Activated CD8-positive, alpha-beta T cell treated with anti-CD3 and anti-CD28 coated beads, Interleukin-2, amount 10 ng/mL, durations not matched to agents 7 days and 5 days (primary cell): Measurements from ENCODE around the gene NEO1. TPM values are rescaled to one million over a fixed set of nuclear protein-coding genes. Genes with fewer than 3 reads are reported as not detected.

Experiments
- ATAC-seq: fragments of 150-1000 bp; cut with Tn5 transposase; one replicate; pipeline ENCODE4 v1.10.0; 2021; ENCODE audit warnings: moderate library complexity
- CTCF ChIA-PET: fragments of 350-600 bp; sonication (Branson Sonifier 250); formaldehyde crosslinking; loops from one replicate; lab custom pipeline; 2021; ENCODE audit warnings: antibody characterized with exemption; lab: Charles Lee
- POLR2A ChIA-PET: fragments of 350-600 bp; sonication (Branson Sonifier 250); formaldehyde crosslinking; loops from one replicate; lab custom pipeline; 2021; ENCODE audit warnings: antibody characterized with exemption; lab: Charles Lee
- DNase-seq: peaks from one replicate; pipeline ENCODE4 v3.0.0-alpha.2; 2020
- H3K27ac Mint-ChIP-seq: one replicate; pipeline ENCODE4 v1.8.0; 2021; ENCODE audit warnings: mild to moderate bottlenecking, mixed read lengths
- H3K27me3 Mint-ChIP-seq: one replicate; pipeline ENCODE4 v1.8.0; 2021; ENCODE audit warnings: low read depth, mixed read lengths
- H3K36me3 Mint-ChIP-seq: one replicate; pipeline ENCODE4 v1.8.0; 2021; ENCODE audit warnings: low read depth, mixed read lengths
- H3K4me1 Mint-ChIP-seq: one replicate; pipeline ENCODE4 v1.8.0; 2021; ENCODE audit warnings: low read depth, mixed read lengths
- H3K4me3 Mint-ChIP-seq: one replicate; pipeline ENCODE4 v1.8.0; 2021; ENCODE audit warnings: mild to moderate bottlenecking, mixed read lengths
- H3K9me3 Mint-ChIP-seq: one replicate; pipeline ENCODE4 v1.8.0; 2022; ENCODE audit warnings: mixed read lengths; ENCODE audit not compliant: insufficient read depth
- total RNA-seq, 2 experiments: library from RNA; stranded (reverse); gene quantifications; one replicate each; pipeline ENCODE4 v1.2.3, GENCODE V29; 2021

NEO1 gene
- total RNA-seq, 2 experiments from 2014 or later: 0.78 to 1.7 TPM

GRCh38 chr15:73056460-73056859 lies 4.2 kb downstream of the NEO1 start:
- ATAC-seq (no peak), DNase-seq (no peak)
- Mint-ChIP-seq H3K27ac (no peak overlapping the region), H3K27me3 (peaks cover 31% of the 10 kb centered on the region), H3K4me3 (no peak overlapping the region), H3K4me1 (peaks cover 7% of the 10 kb centered on the region), H3K36me3 (no peaks in the 10 kb centered on the region), H3K9me3 (no peaks in the 10 kb centered on the region)
- ChIA-PET POLR2A (no interaction called here), CTCF (no interaction called here)

DNA sequence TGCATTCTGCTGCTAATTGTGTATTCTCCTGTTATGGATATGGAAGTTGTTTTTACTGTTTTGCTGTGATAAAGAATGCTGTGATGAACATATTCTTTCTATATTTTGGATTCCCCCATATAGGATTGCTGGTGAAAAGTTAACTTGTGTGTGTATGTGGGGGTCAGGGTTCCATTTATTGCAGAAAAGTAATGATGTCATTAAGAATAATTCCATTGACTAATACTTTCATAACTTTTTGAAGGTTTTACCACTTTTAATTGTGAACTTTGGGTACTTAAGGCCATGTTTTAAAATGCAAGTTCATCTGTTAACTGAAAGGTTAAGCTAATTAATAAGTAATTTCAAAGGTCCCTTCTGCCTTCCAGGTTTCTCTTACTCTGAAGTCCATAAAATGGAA lies 6.2 kb downstream of the NEO1 start:
- Mint-ChIP-seq H3K4me1 (peaks cover 2% of the 10 kb centered on the region), H3K9me3 (no peaks in the 10 kb centered on the region), H3K4me3 (no peak overlapping the region), H3K27ac (no peak overlapping the region), H3K36me3 (no peaks in the 10 kb centered on the region), H3K27me3 (peaks cover 34% of the 10 kb centered on the region)
- POLR2A ChIA-PET: no interaction called here
- ATAC-seq (no peak), DNase-seq (no peak)
- CTCF ChIA-PET: interaction anchor here (0.7 to 1.8 kb wide), 2 partner anchors 183 to 226 kb away, joined by 3 to 6 read pairs; no protein-coding TSS in a partner anchor

DNA sequence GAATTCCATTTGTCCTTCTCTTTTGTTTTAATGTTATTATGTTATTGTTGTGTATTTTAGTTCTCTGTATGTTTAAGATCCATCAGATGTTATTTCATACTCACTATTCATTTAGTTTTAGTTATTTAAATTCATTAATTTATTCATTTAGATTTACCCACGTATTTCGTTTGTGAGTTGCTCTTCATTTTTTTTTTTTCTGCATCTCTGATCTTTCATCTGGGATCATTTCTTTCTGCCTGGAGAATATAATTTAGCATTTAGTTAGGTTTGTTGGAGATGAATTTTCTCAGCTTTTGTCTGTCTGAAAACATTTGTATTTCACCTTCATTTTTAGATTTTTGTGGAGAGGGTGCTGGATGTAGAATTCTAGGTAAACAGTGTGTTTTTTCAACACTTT lies 12.9 kb downstream of the NEO1 start:
- DNase-seq (no peak), ATAC-seq (no peak)
- H3K27me3 Mint-ChIP-seq: peaks cover 32% of the 10 kb centered on the region
- CTCF ChIA-PET: interaction anchor here (0.9 kb wide), 1 partner anchor 12 kb away, joined by 3 read pairs; no protein-coding TSS in a partner anchor
- no peaks in the 10 kb centered on the region for H3K9me3 Mint-ChIP-seq
- no peaks in the 10 kb centered on the region for H3K4me1 Mint-ChIP-seq
- H3K27ac Mint-ChIP-seq: no peak overlapping the region
- POLR2A ChIA-PET: no interaction called here
- no peaks in the 10 kb centered on the region for H3K36me3 Mint-ChIP-seq
- no peak overlapping the region for H3K4me3 Mint-ChIP-seq

DNA sequence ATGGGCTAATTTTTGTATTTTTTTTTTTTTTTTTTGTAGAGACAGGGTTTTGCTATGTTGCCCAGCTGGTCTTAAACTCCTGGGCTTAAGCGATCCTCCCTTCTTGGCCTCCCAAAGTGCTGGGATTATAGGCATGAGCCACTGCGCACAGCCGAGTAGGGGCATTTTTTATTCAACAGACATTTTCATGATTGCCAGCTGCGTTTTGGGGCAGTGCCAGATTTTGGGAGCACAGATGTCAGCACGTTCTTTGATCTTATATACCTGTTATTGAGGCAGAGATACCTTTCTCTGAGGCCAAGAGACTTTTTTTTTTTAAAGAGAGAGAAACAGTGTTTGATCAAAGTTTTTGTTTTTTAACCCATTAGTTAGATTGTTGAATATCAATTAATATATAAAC lies 16.8 kb downstream of the NEO1 start:
- no peak for ATAC-seq
- Mint-ChIP-seq H3K27ac (no peak overlapping the region), H3K9me3 (no peaks in the 10 kb centered on the region), H3K36me3 (no peaks in the 10 kb centered on the region), H3K27me3 (peaks cover 12% of the 10 kb centered on the region), H3K4me3 (no peak overlapping the region), H3K4me1 (no peaks in the 10 kb centered on the region)
- CTCF ChIA-PET: no interaction called here
- POLR2A ChIA-PET: no interaction called here
- no peak for DNase-seq

DNA sequence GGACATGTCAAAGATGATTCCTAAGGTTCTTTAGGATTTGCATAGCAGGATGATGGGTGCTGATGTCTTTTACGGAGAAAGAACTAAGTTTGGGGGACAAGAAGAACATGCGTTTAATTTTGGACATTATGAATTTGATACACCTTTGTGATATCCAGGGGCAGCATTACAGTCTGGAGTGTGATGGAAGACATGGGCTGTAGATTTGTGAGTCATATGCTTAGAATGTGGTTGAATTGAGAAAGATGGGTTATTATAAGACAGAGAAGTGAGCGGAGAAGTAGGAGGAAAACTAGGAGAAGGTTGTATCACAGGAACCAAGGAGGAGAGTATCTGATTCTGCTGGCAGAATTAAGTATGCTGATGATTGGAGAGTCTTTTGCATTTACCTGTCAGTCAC lies 20.6 kb downstream of the NEO1 start:
- Mint-ChIP-seq H3K4me3 (no peak overlapping the region), H3K36me3 (no peaks in the 10 kb centered on the region), H3K4me1 (no peaks in the 10 kb centered on the region), H3K9me3 (no peaks in the 10 kb centered on the region), H3K27ac (no peak overlapping the region), H3K27me3 (peaks cover 2% of the 10 kb centered on the region)
- DNase-seq (no peak), ATAC-seq (no peak)
- ChIA-PET CTCF (no interaction called here), POLR2A (no interaction called here)

DNA sequence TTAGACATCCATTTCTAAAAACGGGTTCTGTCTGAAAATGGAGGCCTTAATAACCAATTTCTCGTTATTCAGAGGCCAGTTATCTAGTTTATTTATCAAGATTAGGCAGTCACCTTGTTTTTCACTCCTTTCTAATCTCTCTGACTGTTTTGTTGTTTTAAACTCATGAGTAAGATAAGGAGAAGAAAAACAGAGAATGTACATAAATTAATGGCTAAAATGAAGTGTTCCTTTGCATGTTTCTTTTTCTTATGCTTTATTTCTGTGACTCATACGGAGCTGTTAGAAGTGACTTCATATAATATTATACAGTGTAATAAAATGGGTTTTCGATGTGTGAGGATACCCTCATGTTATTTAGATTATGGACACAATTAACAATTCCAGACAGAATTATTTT lies 22.0 kb downstream of the NEO1 start:
- Mint-ChIP-seq H3K36me3 (no peaks in the 10 kb centered on the region), H3K4me3 (no peak overlapping the region), H3K27ac (no peak overlapping the region), H3K4me1 (no peaks in the 10 kb centered on the region), H3K27me3 (peaks cover 4% of the 10 kb centered on the region), H3K9me3 (no peaks in the 10 kb centered on the region)
- ChIA-PET CTCF (no interaction called here), POLR2A (no interaction called here)
- DNase-seq (no peak), ATAC-seq (no peak)

DNA sequence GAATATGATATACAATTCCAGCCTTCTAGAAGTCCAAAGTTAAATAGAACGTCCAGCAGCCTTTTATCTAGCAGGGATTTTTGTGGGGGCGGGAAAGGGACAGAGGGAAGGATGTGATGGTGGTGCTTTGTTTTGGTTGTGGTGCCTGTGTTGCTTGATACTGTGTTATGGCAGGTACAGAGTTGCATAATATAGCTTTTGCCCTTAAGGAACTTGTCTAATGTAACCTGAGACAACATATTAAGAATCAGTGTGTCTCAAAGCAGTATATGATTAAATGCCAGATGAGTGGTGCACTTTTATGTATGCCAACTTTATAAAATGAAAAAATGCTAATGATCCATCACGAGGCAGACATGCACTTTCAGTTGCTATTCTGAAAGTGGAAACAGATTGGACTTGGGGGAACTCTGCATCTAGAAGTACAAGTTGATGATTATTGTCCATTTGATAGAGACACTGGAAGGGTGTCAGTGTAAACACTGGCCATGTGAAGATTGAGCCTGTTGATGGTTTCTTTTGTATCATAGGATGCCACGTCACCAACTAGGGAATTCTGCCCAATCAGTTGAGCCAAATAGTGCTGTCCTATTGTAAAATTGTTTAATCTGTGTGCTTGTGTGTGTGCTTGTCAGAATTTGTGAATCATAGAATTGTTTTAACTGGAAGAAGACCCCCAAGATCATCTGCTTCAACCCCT lies 23.0 kb downstream of the NEO1 start:
- Mint-ChIP-seq H3K4me3 (no peak overlapping the region), H3K4me1 (no peaks in the 10 kb centered on the region), H3K27me3 (peaks cover 4% of the 10 kb centered on the region), H3K36me3 (no peaks in the 10 kb centered on the region), H3K27ac (no peak overlapping the region), H3K9me3 (no peaks in the 10 kb centered on the region)
- POLR2A ChIA-PET: no interaction called here
- CTCF ChIA-PET: no interaction called here
- ATAC-seq: no peak
- no peak for DNase-seq

DNA sequence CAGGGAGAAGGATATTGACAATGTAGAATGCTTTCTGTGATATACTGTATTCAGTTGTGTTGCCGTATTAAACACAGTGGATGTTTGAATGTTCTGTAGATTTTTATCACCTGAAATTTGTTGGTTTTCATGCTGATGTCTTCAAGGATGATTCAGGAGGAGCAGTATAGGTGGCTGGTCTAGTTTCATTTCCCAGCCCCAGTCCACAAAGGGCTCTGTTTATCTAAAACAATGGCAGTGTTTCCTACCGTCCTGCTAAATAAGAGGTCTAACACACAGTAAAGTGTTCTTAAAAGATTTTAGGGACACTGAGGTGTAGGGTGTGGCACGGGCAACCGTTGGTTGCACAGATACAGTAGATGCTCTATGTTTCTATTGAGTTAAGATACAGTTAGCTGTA lies 26.0 kb downstream of the NEO1 start:
- Mint-ChIP-seq H3K27ac (no peak overlapping the region), H3K36me3 (no peaks in the 10 kb centered on the region), H3K4me1 (no peaks in the 10 kb centered on the region), H3K27me3 (peaks cover 6% of the 10 kb centered on the region), H3K9me3 (no peaks in the 10 kb centered on the region), H3K4me3 (no peak overlapping the region)
- ChIA-PET CTCF (interaction anchor here (1.8 kb wide), 1 partner anchor 356 kb away, joined by 10 read pairs; no protein-coding TSS in a partner anchor), POLR2A (no interaction called here)
- ATAC-seq: no peak
- no peak for DNase-seq

DNA sequence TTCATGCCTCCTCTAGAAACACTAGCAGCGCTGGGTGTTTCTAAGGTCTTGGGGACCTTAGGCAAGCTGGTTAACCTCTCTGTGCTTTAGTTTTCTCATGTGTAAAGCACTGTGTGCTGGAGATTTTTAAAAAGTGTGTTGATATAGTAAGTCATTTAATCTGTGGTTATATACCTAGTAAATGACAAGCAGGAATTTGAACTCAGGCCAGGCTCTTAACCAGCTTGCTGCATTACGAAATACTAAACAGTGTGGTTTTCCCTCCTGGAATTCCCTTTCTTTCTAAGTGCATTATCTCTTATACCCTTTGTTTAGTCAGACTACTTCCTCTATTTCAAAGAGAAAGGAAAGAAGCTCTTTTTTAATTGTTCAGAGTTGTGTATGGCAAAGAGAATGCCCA lies 26.5 kb downstream of the NEO1 start:
- CTCF ChIA-PET: interaction anchor here (1.8 kb wide), 1 partner anchor 356 kb away, joined by 10 read pairs; no protein-coding TSS in a partner anchor
- DNase-seq (no peak), ATAC-seq (no peak)
- no peaks in the 10 kb centered on the region for H3K36me3 Mint-ChIP-seq
- H3K27me3 Mint-ChIP-seq: peaks cover 6% of the 10 kb centered on the region
- no peaks in the 10 kb centered on the region for H3K4me1 Mint-ChIP-seq
- H3K27ac Mint-ChIP-seq: no peak overlapping the region
- H3K9me3 Mint-ChIP-seq: no peaks in the 10 kb centered on the region
- no peak overlapping the region for H3K4me3 Mint-ChIP-seq
- POLR2A ChIA-PET: no interaction called here

- no peak for ATAC-seq
- POLR2A ChIA-PET: interaction anchor here (0.7 kb wide), 1 partner anchor 358 kb away, joined by 3 read pairs; no protein-coding TSS in a partner anchor
- Mint-ChIP-seq H3K27ac (no peak overlapping the region), H3K27me3 (peaks cover 6% of the 10 kb centered on the region), H3K36me3 (no peaks in the 10 kb centered on the region), H3K9me3 (no peaks in the 10 kb centered on the region), H3K4me3 (no peak overlapping the region), H3K4me1 (no peaks in the 10 kb centered on the region)
- DNase-seq: no peak
- CTCF ChIA-PET: interaction anchor here (0.7 to 1.8 kb wide), 2 partner anchors 340 to 357 kb away, joined by 3 to 10 read pairs; no protein-coding TSS in a partner anchor
Observed at GRCh38 chr15:73079565-73079964, 27.3 kb downstream of the NEO1 start.

- Mint-ChIP-seq H3K9me3 (no peaks in the 10 kb centered on the region), H3K4me1 (no peaks in the 10 kb centered on the region), H3K27me3 (peaks cover 6% of the 10 kb centered on the region), H3K27ac (no peak overlapping the region), H3K36me3 (no peaks in the 10 kb centered on the region), H3K4me3 (no peak overlapping the region)
- POLR2A ChIA-PET: interaction anchor here (0.6 kb wide), 1 partner anchor 58 kb away, joined by 4 read pairs; no protein-coding TSS in a partner anchor
- ATAC-seq (no peak), DNase-seq (peak; percentile 22)
- CTCF ChIA-PET: interaction anchor here (0.8 to 3.1 kb wide), 7 partner anchors 162 to 359 kb away, joined by 3 to 26 read pairs (median 3); no protein-coding TSS in a partner anchor
Observed at GRCh38 chr15:73081321-73081958, 29.2 kb downstream of the NEO1 start.

DNA sequence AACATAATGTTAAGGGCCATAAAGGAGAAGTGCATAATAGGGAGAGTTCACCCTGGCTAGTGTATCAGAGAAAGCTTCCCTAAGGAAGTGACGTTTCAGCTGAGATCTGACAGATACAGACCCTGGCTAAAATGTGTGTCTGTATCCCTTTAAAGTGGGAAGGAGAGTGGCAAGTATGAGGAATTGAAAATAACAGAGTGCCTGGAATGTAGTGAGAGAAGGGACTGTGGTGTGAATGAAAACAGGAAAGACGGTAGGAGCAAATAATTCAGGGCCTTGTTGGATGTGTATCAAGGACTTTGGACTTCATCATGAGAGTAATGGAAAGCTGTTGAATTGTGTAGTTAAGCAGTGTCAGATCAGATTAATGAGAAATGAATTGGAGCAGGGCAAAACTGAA lies 30.5 kb downstream of the NEO1 start:
- peaks cover 8% of the 10 kb centered on the region for H3K27me3 Mint-ChIP-seq
- ATAC-seq (no peak), DNase-seq (no peak)
- H3K36me3 Mint-ChIP-seq: no peaks in the 10 kb centered on the region
- H3K4me1 Mint-ChIP-seq: peaks cover 2% of the 10 kb centered on the region
- ChIA-PET CTCF (interaction anchor here (1.3 to 3.1 kb wide), 3 partner anchors 161 to 360 kb away, joined by 3 to 26 read pairs (median 4); no protein-coding TSS in a partner anchor), POLR2A (no interaction called here)
- no peak overlapping the region for H3K27ac Mint-ChIP-seq
- no peak overlapping the region for H3K4me3 Mint-ChIP-seq
- H3K9me3 Mint-ChIP-seq: no peaks in the 10 kb centered on the region
